ENCODE measurements around the gene SKIC8. TPM values are rescaled to one million over a fixed set of nuclear protein-coding genes. Genes with fewer than 3 reads are reported as not detected.

The SKIC8 gene
- total RNA-seq, 2 donors from 2014 or later = 29.8 to 38.6 TPM

DNA sequence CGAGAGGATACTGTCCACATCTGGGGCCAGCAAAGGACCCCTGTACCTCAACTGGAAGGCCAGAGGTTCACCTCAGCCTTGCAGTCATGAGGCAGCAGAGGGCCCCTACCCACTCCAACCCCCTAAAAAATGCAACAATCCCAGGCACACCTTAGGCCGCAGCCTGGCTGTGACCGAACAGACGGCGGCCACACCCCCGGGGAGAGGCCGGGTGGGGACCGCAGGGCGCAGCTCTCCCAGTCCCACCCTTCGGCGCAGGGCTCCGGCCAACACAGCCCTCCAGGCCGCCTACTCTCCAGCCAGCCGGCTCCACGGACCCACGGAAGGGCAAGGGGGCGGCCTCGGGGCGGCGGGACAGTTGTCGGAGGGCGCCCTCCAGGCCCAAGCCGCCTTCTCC, 35.5 kb downstream of the SKIC8 start:
- H3K9me3 ChIP-seq = no peaks in the 10 kb centered on the region
- no peaks in the 10 kb centered on the region for H3K27me3 ChIP-seq
- no peak for DNase-seq (ENCODE audit: low spot score)
- H3K27ac ChIP-seq = peak overlapping the region; percentile 90 to 96
- no peaks in the 10 kb centered on the region for H3K36me3 ChIP-seq
- TF ChIP-seq, protein P1, sequence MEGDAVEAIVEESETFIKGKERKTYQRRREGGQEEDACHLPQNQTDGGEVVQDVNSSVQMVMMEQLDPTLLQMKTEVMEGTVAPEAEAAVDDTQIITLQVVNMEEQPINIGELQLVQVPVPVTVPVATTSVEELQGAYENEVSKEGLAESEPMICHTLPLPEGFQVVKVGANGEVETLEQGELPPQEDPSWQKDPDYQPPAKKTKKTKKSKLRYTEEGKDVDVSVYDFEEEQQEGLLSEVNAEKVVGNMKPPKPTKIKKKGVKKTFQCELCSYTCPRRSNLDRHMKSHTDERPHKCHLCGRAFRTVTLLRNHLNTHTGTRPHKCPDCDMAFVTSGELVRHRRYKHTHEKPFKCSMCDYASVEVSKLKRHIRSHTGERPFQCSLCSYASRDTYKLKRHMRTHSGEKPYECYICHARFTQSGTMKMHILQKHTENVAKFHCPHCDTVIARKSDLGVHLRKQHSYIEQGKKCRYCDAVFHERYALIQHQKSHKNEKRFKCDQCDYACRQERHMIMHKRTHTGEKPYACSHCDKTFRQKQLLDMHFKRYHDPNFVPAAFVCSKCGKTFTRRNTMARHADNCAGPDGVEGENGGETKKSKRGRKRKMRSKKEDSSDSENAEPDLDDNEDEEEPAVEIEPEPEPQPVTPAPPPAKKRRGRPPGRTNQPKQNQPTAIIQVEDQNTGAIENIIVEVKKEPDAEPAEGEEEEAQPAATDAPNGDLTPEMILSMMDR (IDR thresholded peaks at IDR 0.05) = no peak
- peaks cover 0 to 21% of the 10 kb centered on the region in 2 donors for H3K4me1 ChIP-seq
- H3K4me3 ChIP-seq = peak overlapping the region; percentile 61 to 67

DNA sequence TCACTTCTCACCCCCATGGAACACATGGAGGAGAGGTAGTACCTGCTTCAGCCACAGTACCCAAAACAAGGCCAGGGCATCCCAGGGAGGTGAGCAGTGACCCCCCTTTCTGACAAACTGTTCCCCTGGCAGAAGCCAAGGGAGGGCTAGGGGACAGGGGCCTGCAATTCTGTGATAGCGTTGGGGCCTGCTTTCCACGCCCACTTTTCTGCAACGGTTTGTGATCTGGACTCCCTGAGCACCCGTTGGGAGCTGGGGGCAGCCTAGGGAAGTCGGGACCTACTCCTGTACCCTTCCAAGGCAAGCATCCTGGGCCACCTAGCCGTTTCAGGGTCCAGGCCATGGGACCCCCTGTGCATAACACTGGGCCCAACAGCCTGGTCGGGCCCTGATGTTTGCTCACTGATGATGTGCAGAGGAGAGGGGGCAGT, 36.0 kb downstream of the SKIC8 start:
- TF ChIP-seq, protein P1 (IDR thresholded peaks at IDR 0.05) = no peak
- Histone ChIP-seq H3K27me3 (no peaks in the 10 kb centered on the region), H3K4me3 (no peak overlapping the region), H3K9me3 (no peaks in the 10 kb centered on the region), H3K27ac (peak overlapping the region; percentile 90 to 96), H3K36me3 (no peaks in the 10 kb centered on the region), H3K4me1 (peaks cover 0 to 21% of the 10 kb centered on the region in 2 donors)
- no peak for DNase-seq (ENCODE audit: low spot score)

DNA sequence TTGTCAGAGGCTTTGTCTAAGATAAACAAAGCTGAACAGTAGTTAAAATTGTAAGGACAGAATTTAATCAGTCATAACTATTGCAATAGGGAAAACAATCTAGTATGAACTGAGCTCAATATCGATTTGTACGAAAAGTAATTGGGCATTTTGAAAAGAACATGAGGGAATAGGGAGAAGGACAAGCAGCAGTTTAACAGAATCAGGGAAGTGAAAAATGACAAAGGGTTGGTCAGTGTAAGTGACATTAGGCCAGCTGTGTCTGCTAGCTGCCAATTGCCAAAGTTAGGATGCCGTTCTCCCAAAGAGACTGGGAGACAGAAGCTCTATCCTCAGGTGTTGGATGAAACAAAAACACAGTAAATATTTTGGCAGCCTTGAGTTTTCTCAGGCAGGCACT, 38.3 kb downstream of the SKIC8 start:
- no peak for DNase-seq (ENCODE audit: low spot score)
- Histone ChIP-seq H3K4me3 (no peak overlapping the region), H3K27me3 (no peaks in the 10 kb centered on the region), H3K4me1 (peaks cover 0 to 13% of the 10 kb centered on the region in 2 donors), H3K27ac (no peak overlapping the region), H3K9me3 (no peaks in the 10 kb centered on the region), H3K36me3 (no peaks in the 10 kb centered on the region)
- TF ChIP-seq, protein P1 (IDR thresholded peaks at IDR 0.05) = no peak

DNA sequence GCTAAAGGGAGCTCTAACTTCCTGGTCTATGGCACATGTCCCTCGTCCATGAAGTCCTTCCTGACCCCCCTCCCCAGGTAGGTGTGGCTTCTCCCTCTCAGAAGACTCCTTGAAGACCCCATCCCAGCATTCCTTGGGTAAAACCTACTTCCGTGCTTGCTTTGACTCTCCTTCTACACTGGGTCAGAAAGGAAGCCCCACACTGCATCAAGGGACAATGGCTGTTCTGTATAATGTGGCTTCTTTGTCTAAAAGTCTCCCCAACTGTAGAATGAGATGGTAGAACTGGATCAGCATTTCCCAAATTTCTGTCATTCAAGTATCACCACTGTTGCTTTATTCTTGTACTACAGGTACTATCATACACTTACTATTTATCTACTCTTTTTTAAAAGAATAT, 38.9 kb downstream of the SKIC8 start:
- Histone ChIP-seq H3K27ac (no peak overlapping the region), H3K27me3 (no peaks in the 10 kb centered on the region), H3K36me3 (no peaks in the 10 kb centered on the region), H3K4me3 (no peak overlapping the region), H3K4me1 (peaks cover 0 to 11% of the 10 kb centered on the region in 2 donors), H3K9me3 (no peaks in the 10 kb centered on the region)
- no peak for DNase-seq (ENCODE audit: low spot score)
- TF ChIP-seq, protein P1 (IDR thresholded peaks at IDR 0.05) = no peak

DNA sequence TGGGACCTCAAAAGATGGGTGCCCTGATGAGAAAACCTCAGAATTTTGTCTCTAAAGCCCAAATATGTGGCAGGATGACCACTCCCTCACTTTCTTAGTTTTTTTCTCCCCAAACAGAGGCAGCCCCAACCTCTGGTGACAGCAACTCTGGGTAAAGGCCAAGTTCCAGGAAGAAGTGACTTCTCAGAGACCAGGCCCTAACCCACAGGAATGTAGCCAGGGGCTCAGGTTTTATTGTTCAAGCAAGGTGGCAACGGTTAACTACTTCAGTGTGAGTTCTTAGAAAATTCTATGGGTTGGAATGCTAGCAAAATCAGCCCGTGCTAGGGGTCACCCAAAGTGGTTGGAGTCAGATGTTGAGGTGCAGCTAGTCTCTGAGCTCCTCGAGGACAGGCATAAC, 40.2 kb downstream of the SKIC8 start:
- TF ChIP-seq, protein P1 (IDR thresholded peaks at IDR 0.05) = no peak
- H3K36me3 ChIP-seq = no peaks in the 10 kb centered on the region
- DNase-seq (ENCODE audit: low spot score) = no peak
- no peak overlapping the region for H3K27ac ChIP-seq
- H3K4me1 ChIP-seq = peaks cover 0 to 3% of the 10 kb centered on the region in 2 donors
- H3K9me3 ChIP-seq = no peaks in the 10 kb centered on the region
- no peaks in the 10 kb centered on the region for H3K27me3 ChIP-seq
- H3K4me3 ChIP-seq = no peak overlapping the region

DNA sequence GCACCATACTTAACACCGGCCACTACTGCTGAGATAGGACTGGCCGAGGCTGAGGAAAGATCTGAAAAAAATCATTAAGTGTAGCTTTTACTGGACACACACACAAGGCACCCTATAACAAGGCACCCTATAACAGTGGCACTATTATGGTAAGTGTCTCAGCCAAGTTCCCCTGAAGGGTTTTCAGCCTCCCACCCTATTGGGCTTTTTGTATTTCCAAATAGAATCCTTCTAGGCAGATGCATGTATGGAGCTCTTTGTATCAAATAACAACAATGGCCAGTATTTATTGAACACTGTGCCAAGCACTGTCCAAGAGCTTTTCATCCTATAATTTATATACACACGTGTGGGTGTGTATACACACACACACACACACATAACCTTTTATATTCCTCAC, 41.7 kb downstream of the SKIC8 start:
- no peaks in the 10 kb centered on the region for H3K27me3 ChIP-seq
- H3K4me1 ChIP-seq = no peaks in the 10 kb centered on the region
- H3K9me3 ChIP-seq = no peaks in the 10 kb centered on the region
- no peak overlapping the region for H3K4me3 ChIP-seq
- H3K36me3 ChIP-seq = no peaks in the 10 kb centered on the region
- TF ChIP-seq, protein P1 (IDR thresholded peaks at IDR 0.05) = no peak
- no peak overlapping the region for H3K27ac ChIP-seq
- DNase-seq (ENCODE audit: low spot score) = no peak
